ENCODE results near the gene GTF2A1. TPM values are rescaled to one million over a fixed set of nuclear protein-coding genes. Genes with fewer than 3 reads are reported as not detected.
A peak's percentile ranks its signal among the peaks of the same experiment; 100 is the strongest.

The GTF2A1 gene
- total RNA-seq, 1 experiment from 2014 or later, result 35.0 TPM

DNA sequence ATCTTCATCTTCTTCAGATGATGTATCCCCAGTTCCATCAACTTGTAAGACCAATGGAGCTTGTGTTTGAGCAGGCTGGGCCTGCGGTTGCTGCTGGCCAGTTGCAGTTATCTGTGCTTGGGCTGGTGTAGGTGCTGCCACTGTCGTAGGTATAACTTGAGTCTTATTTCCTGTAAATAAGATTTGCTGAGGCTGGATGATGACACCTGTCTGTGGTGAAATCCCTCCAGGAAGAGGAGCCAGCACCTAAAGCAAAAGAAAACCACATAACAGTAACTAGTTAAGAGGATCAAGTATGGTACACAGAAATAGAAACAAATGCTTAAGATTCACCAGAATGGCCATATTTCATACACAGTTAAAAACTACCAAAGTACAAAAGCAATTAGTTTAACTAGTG lies 28.2 kb downstream of the GTF2A1 start:
- no peak overlapping the region for H3K4me3 Mint-ChIP-seq (ENCODE audit: unreplicated experiment)
- ChIA-PET POLR2A (interaction anchor here (0.6 kb wide), 1 partner anchor 73 kb away, joined by 3 read pairs; no protein-coding TSS in a partner anchor), CTCF (interaction anchor here (0.7 to 1.2 kb wide), 3 partner anchors 20 to 234 kb away, joined by 3 to 5 read pairs (median 4); no protein-coding TSS in a partner anchor)
- TF ChIP-seq, protein P1, sequence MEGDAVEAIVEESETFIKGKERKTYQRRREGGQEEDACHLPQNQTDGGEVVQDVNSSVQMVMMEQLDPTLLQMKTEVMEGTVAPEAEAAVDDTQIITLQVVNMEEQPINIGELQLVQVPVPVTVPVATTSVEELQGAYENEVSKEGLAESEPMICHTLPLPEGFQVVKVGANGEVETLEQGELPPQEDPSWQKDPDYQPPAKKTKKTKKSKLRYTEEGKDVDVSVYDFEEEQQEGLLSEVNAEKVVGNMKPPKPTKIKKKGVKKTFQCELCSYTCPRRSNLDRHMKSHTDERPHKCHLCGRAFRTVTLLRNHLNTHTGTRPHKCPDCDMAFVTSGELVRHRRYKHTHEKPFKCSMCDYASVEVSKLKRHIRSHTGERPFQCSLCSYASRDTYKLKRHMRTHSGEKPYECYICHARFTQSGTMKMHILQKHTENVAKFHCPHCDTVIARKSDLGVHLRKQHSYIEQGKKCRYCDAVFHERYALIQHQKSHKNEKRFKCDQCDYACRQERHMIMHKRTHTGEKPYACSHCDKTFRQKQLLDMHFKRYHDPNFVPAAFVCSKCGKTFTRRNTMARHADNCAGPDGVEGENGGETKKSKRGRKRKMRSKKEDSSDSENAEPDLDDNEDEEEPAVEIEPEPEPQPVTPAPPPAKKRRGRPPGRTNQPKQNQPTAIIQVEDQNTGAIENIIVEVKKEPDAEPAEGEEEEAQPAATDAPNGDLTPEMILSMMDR (IDR thresholded peaks at IDR 0.05; ENCODE audit: unreplicated experiment), result no peak
- intact Hi-C loops (cut with micrococcal nuclease), result no loop called here
- H3K36me3 Mint-ChIP-seq (ENCODE audit: insufficient read depth, unreplicated experiment), result peaks cover 76% of the 10 kb centered on the region
- no peak for DNase-seq (ENCODE audit: unreplicated experiment)
- H3K27ac Mint-ChIP-seq (ENCODE audit: low read depth, unreplicated experiment), result no peak overlapping the region
- H3K4me1 Mint-ChIP-seq (ENCODE audit: insufficient read depth, unreplicated experiment), result peaks cover 10% of the 10 kb centered on the region
- H3K27me3 Mint-ChIP-seq (ENCODE audit: insufficient read depth, unreplicated experiment), result no peaks in the 10 kb centered on the region
- H3K9me3 Mint-ChIP-seq (ENCODE audit: unreplicated experiment), result no peaks in the 10 kb centered on the region
- BruUV-seq (replicated peaks), result no TSS peak

GRCh38 chr14:81187832-81188522 lies 32.8 kb downstream of the GTF2A1 start:
- DNase-seq (ENCODE audit: unreplicated experiment), result no peak
- BruUV-seq (replicated peaks), result no TSS peak
- TF ChIP-seq, protein P1 (IDR thresholded peaks at IDR 0.05; ENCODE audit: unreplicated experiment), result no peak
- intact Hi-C loops (cut with micrococcal nuclease), result no loop called here
- H3K27ac Mint-ChIP-seq (ENCODE audit: low read depth, unreplicated experiment), result no peak overlapping the region
- ChIA-PET CTCF (interaction anchor here (1.3 to 1.5 kb wide), 2 partner anchors 191 to 277 kb away, joined by 4 to 5 read pairs; no protein-coding TSS in a partner anchor), POLR2A (interaction anchor here (0.6 to 0.7 kb wide), 2 partner anchors 12 to 208 kb away, joined by 3 read pairs; no protein-coding TSS in a partner anchor)
- peaks cover 10% of the 10 kb centered on the region for H3K4me1 Mint-ChIP-seq (ENCODE audit: insufficient read depth, unreplicated experiment)
- peaks cover 55% of the 10 kb centered on the region for H3K36me3 Mint-ChIP-seq (ENCODE audit: insufficient read depth, unreplicated experiment)
- no peaks in the 10 kb centered on the region for H3K27me3 Mint-ChIP-seq (ENCODE audit: insufficient read depth, unreplicated experiment)
- H3K9me3 Mint-ChIP-seq (ENCODE audit: unreplicated experiment), result no peaks in the 10 kb centered on the region
- no peak overlapping the region for H3K4me3 Mint-ChIP-seq (ENCODE audit: unreplicated experiment)

DNA sequence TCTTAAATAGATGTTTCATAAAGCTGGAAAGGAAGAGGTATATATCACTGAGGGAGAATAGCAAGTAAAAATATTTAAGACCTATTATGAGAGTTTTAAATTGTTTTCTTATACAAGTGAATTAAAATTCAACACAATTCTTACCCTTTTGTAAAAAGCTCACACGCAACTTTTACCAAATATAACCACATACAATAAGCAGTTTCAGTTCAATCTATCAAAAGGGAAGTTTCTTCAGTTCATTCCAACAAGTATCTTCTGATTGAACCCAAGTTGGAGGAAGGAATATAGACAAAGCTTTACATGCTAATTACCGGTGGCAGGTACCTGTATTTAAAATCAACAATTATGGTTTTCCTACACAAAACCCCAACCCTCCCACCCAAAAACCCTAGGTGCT lies 41.1 kb downstream of the GTF2A1 start:
- ChIA-PET CTCF (interaction anchor here (0.6 to 3.5 kb wide), 5 partner anchors 9 to 337 kb away, joined by 3 to 32 read pairs (median 5); no protein-coding TSS in a partner anchor), POLR2A (interaction anchor here (0.7 kb wide), 1 partner anchor 16 kb away, joined by 3 read pairs; no protein-coding TSS in a partner anchor)
- no peaks in the 10 kb centered on the region for H3K9me3 Mint-ChIP-seq (ENCODE audit: unreplicated experiment)
- H3K27me3 Mint-ChIP-seq (ENCODE audit: insufficient read depth, unreplicated experiment), result no peaks in the 10 kb centered on the region
- peaks cover 26% of the 10 kb centered on the region for H3K36me3 Mint-ChIP-seq (ENCODE audit: insufficient read depth, unreplicated experiment)
- DNase-seq (ENCODE audit: unreplicated experiment), result no peak
- intact Hi-C loops (cut with micrococcal nuclease), result no loop called here
- H3K27ac Mint-ChIP-seq (ENCODE audit: low read depth, unreplicated experiment), result no peak overlapping the region
- H3K4me1 Mint-ChIP-seq (ENCODE audit: insufficient read depth, unreplicated experiment), result peaks cover 9% of the 10 kb centered on the region
- BruUV-seq (replicated peaks), result TSS peak; percentile 13
- H3K4me3 Mint-ChIP-seq (ENCODE audit: unreplicated experiment), result no peak overlapping the region
- TF ChIP-seq, protein P1 (IDR thresholded peaks at IDR 0.05; ENCODE audit: unreplicated experiment), result no peak

- Mint-ChIP-seq H3K9me3 (ENCODE audit: unreplicated experiment) (no peaks in the 10 kb centered on the region), H3K4me1 (ENCODE audit: insufficient read depth, unreplicated experiment) (peaks cover 9% of the 10 kb centered on the region), H3K4me3 (ENCODE audit: unreplicated experiment) (no peak overlapping the region), H3K27me3 (ENCODE audit: insufficient read depth, unreplicated experiment) (no peaks in the 10 kb centered on the region), H3K27ac (ENCODE audit: low read depth, unreplicated experiment) (no peak overlapping the region), H3K36me3 (ENCODE audit: insufficient read depth, unreplicated experiment) (peaks cover 26% of the 10 kb centered on the region)
- no peak for DNase-seq (ENCODE audit: unreplicated experiment)
- CTCF ChIA-PET, result interaction anchor here (0.6 to 1.5 kb wide), 3 partner anchors 24 to 309 kb away, joined by 3 read pairs; no protein-coding TSS in a partner anchor
- TF ChIP-seq, protein P1 (IDR thresholded peaks at IDR 0.05; ENCODE audit: unreplicated experiment), result no peak
- intact Hi-C loops (cut with micrococcal nuclease), result no loop called here
- BruUV-seq (replicated peaks), result no TSS peak
- POLR2A ChIA-PET, result no interaction called here
These were observed 42.7 kb downstream of the GTF2A1 start for GRCh38 chr14:81178063-81178462.
